ENCODE results near the gene NPR3.
"Not testable (repeated sequence)": the region's sequence is repeated elsewhere in the genome, so short reads cannot be mapped to it uniquely, and the experiment has no call there.

The NPR3 gene

GRCh38 chr5:32769711-32770110 is 58.6 kb downstream of the NPR3 start:
- no peak for DNase-seq

GRCh38 chr5:32770444-32770843 is 59.3 kb downstream of the NPR3 start:
- no peak for DNase-seq

- no peak for DNase-seq
Measured at GRCh38 chr5:32771037-32771436, 59.9 kb downstream of the NPR3 start.

- no peak for DNase-seq
Measured at GRCh38 chr5:32773944-32774343, 62.8 kb downstream of the NPR3 start.

GRCh38 chr5:32776200-32776599 is 65.1 kb downstream of the NPR3 start:
- DNase-seq = no peak

GRCh38 chr5:32777222-32777621 is 66.1 kb downstream of the NPR3 start:
- DNase-seq = no peak

GRCh38 chr5:32777733-32778132 is 66.6 kb downstream of the NPR3 start:
- DNase-seq = no peak

- no peak for DNase-seq
Measured at GRCh38 chr5:32778403-32778802, 67.3 kb downstream of the NPR3 start.

GRCh38 chr5:32779754-32780415 is 68.8 kb downstream of the NPR3 start:
- no peak for DNase-seq

GRCh38 chr5:32780508-32780919 is 69.4 kb downstream of the NPR3 start:
- no peak for DNase-seq

- no peak for DNase-seq
Measured at GRCh38 chr5:32783661-32784060, 72.5 kb downstream of the NPR3 start.

- no peak for DNase-seq
Measured at GRCh38 chr5:32785611-32786254, 74.6 kb downstream of the NPR3 start.

GRCh38 chr5:32786311-32786710 is 75.2 kb downstream of the NPR3 start:
- DNase-seq = no peak

- DNase-seq = no peak
Measured at GRCh38 chr5:32790411-32790951, 79.4 kb downstream of the NPR3 start.

GRCh38 chr5:32791536-32792243 is 80.6 kb downstream of the NPR3 start:
- no peak for DNase-seq

GRCh38 chr5:32794086-32794485 is 83.0 kb downstream of the NPR3 start:
- no peak for DNase-seq

- DNase-seq = no peak
Measured at GRCh38 chr5:32802764-32803163, 91.6 kb downstream of the NPR3 start.

GRCh38 chr5:32803656-32804055 is 92.5 kb downstream of the NPR3 start:
- no peak for DNase-seq

GRCh38 chr5:32805462-32805861 is 94.3 kb downstream of the NPR3 start:
- DNase-seq = not testable (repeated sequence)

- no peak for DNase-seq
Measured at GRCh38 chr5:32805971-32806638, 95.0 kb downstream of the NPR3 start.

- DNase-seq = no peak
Measured at GRCh38 chr5:32808783-32809182, 97.7 kb downstream of the NPR3 start.

GRCh38 chr5:32810804-32811203 is 99.7 kb downstream of the NPR3 start:
- no peak for DNase-seq

GRCh38 chr5:32812399-32812798 is 101.3 kb downstream of the NPR3 start:
- no peak for DNase-seq
